Lung (tissue), 12 donors: ENCODE measurements around the gene TCL1B. TPM values are rescaled to one million over a fixed set of nuclear protein-coding genes. Genes with fewer than 3 reads are reported as not detected.

Experiments used
- ATAC-seq: fragments of 200-7000 bp; cut with Tn5 transposase; one replicate; pipeline ENCODE4 v1.9.1; 2020; ENCODE audit warnings: moderate number of reproducible peaks; ENCODE audit not compliant: insufficient read depth, low FRiP score
- DNase-seq, 3 donors: peaks; one replicate each; pipeline ENCODE4 v3.0.0-alpha.2; 2013 to 2017
- H3K27ac ChIP-seq, 2 donors: one replicate each; pipeline ENCODE4 v1.5.1; 2013; ENCODE audit warnings: mild to moderate bottlenecking in 2 of 2, moderate library complexity in 2 of 2, control low read depth in 1 of 2, inconsistent platforms in 1 of 2, low read depth in 1 of 2, low read length in 1 of 2
- H3K27me3 ChIP-seq, 3 donors: one replicate each; pipeline ENCODE4 v1.5.1; 2013; ENCODE audit warnings: low read length in 2 of 3; ENCODE audit not compliant: control insufficient read depth in 3 of 3, insufficient read depth in 3 of 3
- H3K36me3 ChIP-seq, 4 donors: one replicate each; pipeline ENCODE4 v1.5.1; 2013; ENCODE audit warnings: low read length in 4 of 4, mild to moderate bottlenecking in 1 of 4, moderate library complexity in 1 of 4; ENCODE audit not compliant: control insufficient read depth in 4 of 4, insufficient read depth in 4 of 4
- H3K4me1 ChIP-seq, 5 donors: one replicate each; pipeline ENCODE4 v1.5.1; 2013; ENCODE audit warnings: low read length in 5 of 5, mild to moderate bottlenecking in 2 of 5, moderate library complexity in 1 of 5; ENCODE audit not compliant: control insufficient read depth in 5 of 5, insufficient read depth in 5 of 5
- H3K4me3 ChIP-seq: one replicate; pipeline ENCODE4 v1.5.1; 2013; ENCODE audit warnings: mild to moderate bottlenecking, control low read depth, moderate library complexity
- H3K9ac ChIP-seq, 2 donors: one replicate each; pipeline ENCODE4 v1.5.1; 2013; ENCODE audit warnings: low read length in 2 of 2, control low read depth in 1 of 2; ENCODE audit not compliant: insufficient read depth in 1 of 2
- H3K9me3 ChIP-seq, 4 donors: one replicate each; pipeline ENCODE4 v1.5.1; 2013; ENCODE audit warnings: low read length in 3 of 4, mild to moderate bottlenecking in 1 of 4, moderate library complexity in 1 of 4; ENCODE audit not compliant: control insufficient read depth in 4 of 4, insufficient read depth in 3 of 4
- WGBS, 2 donors: extraction: QIAGEN DNeasy Blood & Tissue Kit; methylation state at CpG; one replicate each; pipeline ENCODE4 v1.1.7; 2013; 5-methylcytosine and 5-hydroxymethylcytosine counted together
- polyA plus RNA-seq, 2 donors: library from polyadenylated mRNA; stranded (reverse); fragments of 200-250 nt; gene quantifications; one replicate each; pipeline ENCODE4 v1.2.1, GENCODE V29; 2013
- total RNA-seq, 2 donors: library from RNA; depleted of rRNA in 1 of 2; stranded (reverse); fragments of >200 nt in 1 of 2; gene quantifications; one replicate each; pipeline ENCODE4 v1.2.1, GENCODE V29; 2014 to 2021
- TF ChIP-seq, protein P1 (sequence below): IDR thresholded peaks from 2 replicates; pipeline ENCODE4 v1.5.1; 2012; ENCODE audit warnings: mild to moderate bottlenecking; ENCODE audit errors: control extremely low read depth, extremely low read depth
- donor health status: control.
- donor health status: control.
- donor health status: Bipolar disorder and iron deficiency.
- donor health status: healthy.
- donor health status: DM: yes; HTN: yes; CAD: no.

The TCL1B gene
- total and polyA plus RNA-seq, 4 donors = 0.03 to 0.28 TPM; not detected in 2

DNA sequence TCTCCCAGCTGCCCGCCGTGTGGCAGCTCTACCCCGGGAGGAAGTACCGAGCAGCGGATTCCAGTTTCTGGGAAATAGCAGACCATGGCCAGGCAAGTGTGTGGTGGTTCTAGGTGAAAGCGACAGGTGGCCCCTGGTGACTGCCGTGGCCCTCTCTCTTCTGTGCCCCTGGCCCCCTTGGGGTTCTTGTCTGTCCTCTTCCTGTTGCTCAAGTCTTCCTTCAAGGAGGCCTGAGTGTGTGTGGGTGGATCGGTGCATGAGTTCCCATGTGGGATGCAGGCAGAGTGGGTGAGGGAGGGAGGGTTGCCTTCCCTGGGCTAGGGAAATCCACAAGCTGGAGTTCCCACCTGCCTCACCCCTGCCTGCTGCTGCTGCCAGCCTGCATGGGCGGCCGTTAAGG, 4.6 kb downstream of the TCL1B start:
- no peak overlapping the region for H3K27ac ChIP-seq
- no peaks in the 10 kb centered on the region for H3K4me1 ChIP-seq
- WGBS, 2 donors = 78 to 83% methylated on average over 10 of the region's 10 CpGs
- no peaks in the 10 kb centered on the region for H3K27me3 ChIP-seq
- no peaks in the 10 kb centered on the region for H3K36me3 ChIP-seq
- no peak overlapping the region for H3K9ac ChIP-seq
- TF ChIP-seq, protein P1, sequence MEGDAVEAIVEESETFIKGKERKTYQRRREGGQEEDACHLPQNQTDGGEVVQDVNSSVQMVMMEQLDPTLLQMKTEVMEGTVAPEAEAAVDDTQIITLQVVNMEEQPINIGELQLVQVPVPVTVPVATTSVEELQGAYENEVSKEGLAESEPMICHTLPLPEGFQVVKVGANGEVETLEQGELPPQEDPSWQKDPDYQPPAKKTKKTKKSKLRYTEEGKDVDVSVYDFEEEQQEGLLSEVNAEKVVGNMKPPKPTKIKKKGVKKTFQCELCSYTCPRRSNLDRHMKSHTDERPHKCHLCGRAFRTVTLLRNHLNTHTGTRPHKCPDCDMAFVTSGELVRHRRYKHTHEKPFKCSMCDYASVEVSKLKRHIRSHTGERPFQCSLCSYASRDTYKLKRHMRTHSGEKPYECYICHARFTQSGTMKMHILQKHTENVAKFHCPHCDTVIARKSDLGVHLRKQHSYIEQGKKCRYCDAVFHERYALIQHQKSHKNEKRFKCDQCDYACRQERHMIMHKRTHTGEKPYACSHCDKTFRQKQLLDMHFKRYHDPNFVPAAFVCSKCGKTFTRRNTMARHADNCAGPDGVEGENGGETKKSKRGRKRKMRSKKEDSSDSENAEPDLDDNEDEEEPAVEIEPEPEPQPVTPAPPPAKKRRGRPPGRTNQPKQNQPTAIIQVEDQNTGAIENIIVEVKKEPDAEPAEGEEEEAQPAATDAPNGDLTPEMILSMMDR = no peak
- no peak overlapping the region for H3K4me3 ChIP-seq
- ATAC-seq (no peak), DNase-seq (no peak)
- peaks cover 0 to 6% (median 0%) of the 10 kb centered on the region in 4 donors for H3K9me3 ChIP-seq

DNA sequence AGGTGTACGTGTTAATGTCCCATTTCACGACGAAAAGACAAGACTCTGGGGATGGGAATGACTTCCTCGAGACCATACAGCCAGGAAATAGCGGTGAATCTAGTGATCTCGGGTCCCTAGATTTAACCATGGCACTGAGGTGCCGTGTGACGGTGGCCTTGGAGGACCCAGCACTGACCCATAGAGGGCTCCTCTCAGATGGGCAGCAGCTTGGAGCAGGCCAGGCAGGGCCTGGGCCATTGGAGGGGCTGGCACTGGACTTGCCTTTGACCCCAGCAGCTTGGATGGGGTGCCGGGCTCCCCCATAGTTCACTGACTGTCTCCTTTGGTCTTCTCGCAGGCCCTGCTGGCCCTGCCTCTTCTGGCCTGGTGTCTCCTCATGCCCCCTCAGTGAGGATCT, 5.4 kb downstream of the TCL1B start:
- Histone ChIP-seq H3K9me3 (peaks cover 0 to 6% (median 0%) of the 10 kb centered on the region in 4 donors), H3K27ac (no peak overlapping the region), H3K4me1 (no peaks in the 10 kb centered on the region), H3K36me3 (no peaks in the 10 kb centered on the region), H3K9ac (no peak overlapping the region), H3K4me3 (no peak overlapping the region), H3K27me3 (no peaks in the 10 kb centered on the region)
- DNase-seq = no peak
- WGBS, 2 donors = 88 to 91% methylated on average over 10 of the region's 10 CpGs
- TF ChIP-seq, protein P1 = no peak
- ATAC-seq = no peak

DNA sequence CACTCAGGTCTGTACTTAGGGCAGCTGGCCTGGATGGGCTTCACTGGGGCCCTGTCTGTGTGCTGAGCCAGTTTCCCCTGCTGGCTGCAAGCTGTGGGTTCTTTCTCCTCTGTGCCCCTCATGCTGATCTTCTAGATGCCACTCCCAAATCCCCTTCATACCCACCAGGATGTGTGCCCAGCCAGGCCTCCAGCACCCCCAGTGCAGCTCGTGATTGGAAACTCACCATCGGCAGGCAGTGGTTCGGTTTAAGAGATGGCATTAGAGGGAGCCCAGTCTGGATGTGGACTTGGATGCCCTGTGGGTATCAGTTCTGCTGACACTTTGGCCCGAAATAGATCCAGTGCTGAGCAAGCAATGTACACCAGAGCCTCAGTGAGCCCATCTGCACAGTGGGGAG, 5.9 kb downstream of the TCL1B start:
- H3K4me3 ChIP-seq = no peak overlapping the region
- no peaks in the 10 kb centered on the region for H3K36me3 ChIP-seq
- no peaks in the 10 kb centered on the region for H3K4me1 ChIP-seq
- peaks cover 0 to 3% (median 0%) of the 10 kb centered on the region in 4 donors for H3K9me3 ChIP-seq
- no peak overlapping the region for H3K9ac ChIP-seq
- H3K27ac ChIP-seq = no peak overlapping the region
- DNase-seq (no peak), ATAC-seq (no peak)
- no peaks in the 10 kb centered on the region for H3K27me3 ChIP-seq
- 86 to 89% methylated on average over 4 of the region's 4 CpGs for WGBS, 2 donors
- TF ChIP-seq, protein P1 = no peak

DNA sequence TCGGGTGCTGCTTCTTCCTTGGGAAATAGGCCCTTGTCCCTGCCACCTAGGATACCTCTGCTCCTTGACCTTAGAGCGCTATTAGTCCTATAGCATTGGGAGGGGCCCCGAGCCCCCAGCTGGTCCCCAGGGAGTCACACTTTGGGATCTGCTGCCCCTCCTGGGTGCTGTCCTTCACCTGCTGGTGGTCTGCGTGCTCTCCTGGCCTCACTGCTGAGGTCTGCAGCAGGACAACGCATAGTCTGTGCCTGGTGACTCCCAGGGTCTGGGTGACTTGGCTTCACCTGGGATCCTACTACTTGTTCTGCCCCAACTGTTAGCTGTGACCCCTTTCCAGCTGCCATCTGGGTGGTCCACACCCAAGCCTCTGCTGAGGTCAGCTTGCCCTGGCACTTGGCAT, 8.8 kb downstream of the TCL1B start:
- WGBS, 2 donors = 65 to 67% methylated on average over 5 of the region's 5 CpGs
- ATAC-seq = no peak
- H3K27me3 ChIP-seq = no peaks in the 10 kb centered on the region

More for the DNA sequence above, 8.8 kb downstream of the TCL1B start:
- H3K9ac ChIP-seq = no peak overlapping the region
- no peak overlapping the region for H3K4me3 ChIP-seq
- H3K4me1 ChIP-seq = no peaks in the 10 kb centered on the region
- no peak for DNase-seq
- no peaks in the 10 kb centered on the region for H3K36me3 ChIP-seq
- no peak overlapping the region for H3K27ac ChIP-seq
- H3K9me3 ChIP-seq = peaks cover 0 to 3% (median 0%) of the 10 kb centered on the region in 4 donors
- TF ChIP-seq, protein P1 = no peak
